IMR-90 (cell line): ENCODE results near the gene DAB2. TPM values are rescaled to one million over a fixed set of nuclear protein-coding genes. Genes with fewer than 3 reads are reported as not detected.
A peak's percentile ranks its signal among the peaks of the same experiment; 100 is the strongest.

Source experiments
- ATAC-seq: fragments of 200-7000 bp; cut with Tn5 transposase; 2 replicates; pipeline ENCODE4 v1.9.1; 2020; ENCODE audit warnings: low read depth, mild to moderate bottlenecking, moderate library complexity
- BruUV-seq: library from RNA; stranded (reverse); fragments of 400-500 nt; replicated peaks from 2 replicates; lab custom pipeline; 2021; lab: Mats Ljungman, UMichigan
- CTCF ChIA-PET: fragments of 300-600 bp; formaldehyde crosslinking; extraction: SDS; loops from one replicate; lab custom pipeline; 2021; ENCODE audit warnings: antibody characterized with exemption; lab: Yijun Ruan, JAX
- POLR2A ChIA-PET: fragments of 300-600 bp; sonication (Branson Sonifier 250); formaldehyde crosslinking; loops from one replicate; lab custom pipeline; 2022; ENCODE audit warnings: antibody characterized with exemption; ENCODE audit not compliant: unreplicated experiment; lab: Charles Lee
- DNase-seq: peaks from one replicate; pipeline ENCODE4 v3.0.0; 2013
- H2AFZ ChIP-seq: replicated peaks from 2 replicates; pipeline ENCODE3; 2013; ENCODE audit warnings: low read length, mild to moderate bottlenecking; ENCODE audit not compliant: poor library complexity
- H2AK5ac ChIP-seq: 2 replicates; pipeline ENCODE4 v1.6.1; 2013; ENCODE audit warnings: low read depth, low read length, inconsistent platforms
- H2AK9ac ChIP-seq: replicated peaks from 2 replicates; pipeline ENCODE3; 2013; ENCODE audit warnings: mild to moderate bottlenecking, low read depth, low read length, moderate library complexity; ENCODE audit not compliant: poor library complexity
- H2BK120ac ChIP-seq: 2 replicates; pipeline ENCODE4 v1.6.1; 2013; ENCODE audit warnings: low read depth, low read length, inconsistent platforms
- H2BK15ac ChIP-seq: 3 replicates; pipeline ENCODE4 v1.6.1; 2013; ENCODE audit warnings: low read depth, low read length, inconsistent platforms
- H2BK20ac ChIP-seq: 2 replicates; pipeline ENCODE4 v1.6.1; 2013; ENCODE audit warnings: low read depth, mild to moderate bottlenecking, inconsistent platforms, low read length, moderate library complexity
- H2BK5ac ChIP-seq: 2 replicates; pipeline ENCODE4 v1.6.1; 2013; ENCODE audit warnings: mild to moderate bottlenecking, low read depth, low read length, inconsistent platforms; ENCODE audit not compliant: poor library complexity, severe bottlenecking
- H3K14ac ChIP-seq: replicated peaks from 2 replicates; pipeline ENCODE4 v1.6.1; 2013; ENCODE audit warnings: low read depth, low read length, inconsistent platforms
- H3K18ac ChIP-seq: 2 replicates; pipeline ENCODE4 v1.6.1; 2013; ENCODE audit warnings: low read depth, low read length, control low read depth
- H3K23ac ChIP-seq: 2 replicates; pipeline ENCODE4 v1.6.1; 2013; ENCODE audit warnings: low read depth, low read length, inconsistent platforms
- H3K27ac ChIP-seq: 2 replicates; pipeline ENCODE4 v1.5.1; 2013; ENCODE audit warnings: mild to moderate bottlenecking, control low read depth, low read length; ENCODE audit not compliant: insufficient read depth
- H3K27me3 ChIP-seq: 2 replicates; pipeline ENCODE4 v1.6.1; 2013; ENCODE audit warnings: low read length; ENCODE audit not compliant: control insufficient read depth, insufficient read depth
- H3K36me3 ChIP-seq: 2 replicates; pipeline ENCODE4 v1.6.1; 2013; ENCODE audit warnings: low read length, mixed read lengths; ENCODE audit not compliant: control insufficient read depth, insufficient read depth
- H3K4ac ChIP-seq: 2 replicates; pipeline ENCODE4 v1.6.1; 2013; ENCODE audit warnings: low read depth, low read length, inconsistent platforms
- H3K4me1 ChIP-seq: 2 replicates; pipeline ENCODE4 v1.6.1; 2013; ENCODE audit warnings: low read length, mixed read lengths; ENCODE audit not compliant: control insufficient read depth, insufficient read depth
- H3K4me2 ChIP-seq: 2 replicates; pipeline ENCODE4 v1.6.1; 2013; ENCODE audit warnings: low read depth, mild to moderate bottlenecking, control low read depth, low read length, moderate library complexity
- H3K4me3 ChIP-seq: 2 replicates; pipeline ENCODE4 v1.5.1; 2013; ENCODE audit warnings: low read depth, mild to moderate bottlenecking, control low read depth, low read length, moderate library complexity; ENCODE audit not compliant: insufficient read depth
- H3K56ac ChIP-seq: 2 replicates; pipeline ENCODE4 v1.6.1; 2013; ENCODE audit warnings: low read length, inconsistent platforms; ENCODE audit not compliant: insufficient read depth; ENCODE audit errors: extremely low read depth
- H3K79me1 ChIP-seq, 2 experiments: 2 replicates each; pipeline ENCODE4 v1.6.1; 2013; ENCODE audit warnings: low read length in 2 of 2, inconsistent platforms in 1 of 2, low read depth in 1 of 2
- H3K9ac ChIP-seq: 2 replicates; pipeline ENCODE4 v1.6.1; 2013; ENCODE audit warnings: low read depth, low read length, control low read depth
- H3K9me1 ChIP-seq: 2 replicates; pipeline ENCODE4 v1.6.1; 2013; ENCODE audit warnings: low read length, inconsistent platforms; ENCODE audit not compliant: insufficient read depth
- H3K9me3 ChIP-seq: 2 replicates; pipeline ENCODE4 v1.6.1; 2013; ENCODE audit warnings: low read length; ENCODE audit not compliant: control insufficient read depth, insufficient read depth
- H4K20me1 ChIP-seq: 2 replicates; pipeline ENCODE4 v1.6.1; 2013; ENCODE audit warnings: low read length, inconsistent platforms; ENCODE audit not compliant: insufficient read depth
- H4K5ac ChIP-seq: 2 replicates; pipeline ENCODE4 v1.6.1; 2013; ENCODE audit warnings: mild to moderate bottlenecking, low read depth, low read length, control low read depth
- H4K8ac ChIP-seq, 2 experiments: 2 replicates each; pipeline ENCODE4 v1.6.1; 2013; ENCODE audit warnings: low read depth in 2 of 2, low read length in 2 of 2, control low read depth in 1 of 2, inconsistent platforms in 1 of 2
- H4K91ac ChIP-seq: 2 replicates; pipeline ENCODE4 v1.6.1; 2013; ENCODE audit warnings: low read depth, low read length, inconsistent platforms; ENCODE audit not compliant: insufficient read depth
- CEBPB ChIP-seq: IDR thresholded peaks from 2 replicates; pipeline ENCODE4 v1.6.1; 2012; ENCODE audit warnings: low read depth, low read length, improper control_type of control experiment
- NFE2L2 ChIP-seq: fragments of 150-350 bp; IDR thresholded peaks from 2 replicates; pipeline ENCODE4 v1.6.1; 2016; ENCODE audit warnings: low read depth, mild to moderate bottlenecking, low read length
- POLR2A ChIP-seq: IDR thresholded peaks from 2 replicates; pipeline ENCODE4 v1.6.1; 2012; ENCODE audit warnings: mild to moderate bottlenecking, low read depth, low read length
- RCOR1 ChIP-seq: IDR thresholded peaks from 2 replicates; pipeline ENCODE4 v1.6.1; 2012; ENCODE audit warnings: mild to moderate bottlenecking, low read length, improper control_type of control experiment; ENCODE audit not compliant: insufficient replicate concordance
- RFX5 ChIP-seq: IDR thresholded peaks from 2 replicates; pipeline ENCODE4 v1.8.0; 2012; ENCODE audit warnings: low read depth, mild to moderate bottlenecking, low read length, moderate library complexity
- WGBS, 2 experiments: methylation state at CpG; one replicate each; pipeline versions ENCODE4 v1.1.5 to v1.1.7; 2013; ENCODE audit warnings: missing lambda C conversion rate in 2 of 2; ENCODE audit not compliant: insufficient read length in 1 of 2; ENCODE audit errors: extremely low coverage in 2 of 2; 5-methylcytosine and 5-hydroxymethylcytosine counted together
- dilution Hi-C: fragments of 300-500 bp; cut with HindIII; formaldehyde crosslinking; loops from one replicate; pipeline ENCODE4 v1.14.3; 2018; ENCODE audit warnings: low sequenced_read_pairs; ENCODE audit not compliant: unreplicated experiment
- in situ Hi-C: fragments of 300-500 bp; cut with MboI; formaldehyde crosslinking; loops from 3 replicates; pipeline ENCODE4 v1.14.3; 2019; ENCODE audit warnings: low sequenced_read_pairs, inconsistent platforms, mixed read lengths
- intact Hi-C: fragments of 100-400 bp; cut with micrococcal nuclease; formaldehyde crosslinking; loops from 2 replicates; pipeline ENCODE4 v1.10.0; 2022
- polyA plus RNA-seq, 3 experiments: library from polyadenylated mRNA; depleted of rRNA; stranded (reverse); fragments of >200 nt; gene quantifications; 2 replicates each; pipeline ENCODE4 v1.2.3, GENCODE V29; 2012; ENCODE audit warnings: low replicate concordance in 1 of 3
- total RNA-seq: library from RNA; depleted of rRNA; stranded (reverse); fragments of >200 nt; gene quantifications from 2 replicates; pipeline ENCODE4 v1.2.3, GENCODE V29; 2012
- TF ChIP-seq, protein P1 (sequence below): fragments of 150-350 bp; IDR thresholded peaks from 2 replicates; pipeline ENCODE4 v1.6.1; 2017; ENCODE audit warnings: mild to moderate bottlenecking, antibody characterized with exemption, low read length, low read depth

The DAB2 gene
- total and polyA plus RNA-seq, 2 of the 4 experiments (the other 2 are of a cell fraction), result 50.0 to 101 TPM

DNA sequence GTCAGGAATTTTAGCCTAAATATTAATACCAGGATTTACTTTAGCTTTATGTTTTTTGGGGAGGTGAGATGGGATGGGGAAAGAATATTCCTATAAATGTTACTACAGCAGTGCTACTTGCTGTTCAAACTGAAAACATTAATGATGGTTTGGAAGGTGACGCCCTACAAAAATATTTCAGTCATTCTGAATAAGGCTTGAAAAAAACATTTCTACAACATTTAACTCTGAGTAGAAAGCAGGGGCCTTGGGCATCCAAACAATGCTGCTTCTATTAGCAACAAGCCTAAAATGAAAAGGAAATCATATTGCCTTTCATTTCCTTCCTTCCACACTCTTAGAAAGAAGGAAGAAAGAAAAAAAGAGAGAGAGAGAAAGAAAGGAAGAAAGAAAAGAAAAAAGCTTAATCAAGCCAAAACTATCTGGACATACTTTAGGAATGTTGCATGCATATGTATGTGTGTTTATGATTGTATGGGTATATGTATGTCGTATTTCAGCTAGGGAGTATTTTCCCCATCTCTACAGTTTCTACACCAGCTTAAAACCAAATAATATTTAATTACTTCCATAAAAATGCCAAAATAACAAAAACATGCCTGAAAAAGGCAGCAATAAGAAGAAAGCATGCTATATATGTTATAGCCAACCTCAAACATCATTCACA lies 16.3 kb upstream of the DAB2 start:
- Histone ChIP-seq H3K4me2 (no peak overlapping the region; the same call in 1 of the 2 replicates), H2AFZ (no peak overlapping the region), H3K4ac (no peak overlapping the region), H2AK9ac (no peak overlapping the region), H3K56ac (no peak overlapping the region), H2BK120ac (no peak overlapping the region), H3K79me1 (no peaks in the 10 kb centered on the region), H2BK20ac (no peak overlapping the region), H3K4me3 (no peak overlapping the region), H4K5ac (no peak overlapping the region), H4K91ac (no peak overlapping the region), H4K8ac (no peak overlapping the region; a peak in 1 of 4 replicates), H3K14ac (no peak overlapping the region), H4K20me1 (no peaks in the 10 kb centered on the region), H3K27ac (no peak overlapping the region; the same call in 1 of the 2 replicates), H3K9me3 (no peaks in the 10 kb centered on the region), H2BK5ac (peak overlapping the region; percentile 52), H3K4me1 (no peaks in the 10 kb centered on the region), H3K23ac (no peak overlapping the region), H3K9me1 (peaks cover 2% of the 10 kb centered on the region; the same call in 1 of the 2 replicates), H2BK15ac (no peak overlapping the region), H3K9ac (no peak overlapping the region), H3K36me3 (no peaks in the 10 kb centered on the region), H3K18ac (no peak overlapping the region), H3K27me3 (no peaks in the 10 kb centered on the region), H2AK5ac (no peak overlapping the region)
- no TSS peak for BruUV-seq
- DNase-seq (no peak), ATAC-seq (peak; percentile 75)
- ChIA-PET POLR2A (interaction anchor here (0.6 to 1.2 kb wide), 3 partner anchors 12 to 91 kb away, joined by 3 to 4 read pairs (median 3); partner anchors contain the start of gene DAB2), CTCF (interaction anchor here (1.5 kb wide), 1 partner anchor 12 kb away, joined by 3 read pairs; no protein-coding TSS in a partner anchor)
- dilution Hi-C loops, result no loop called here
- intact Hi-C loops, result no loop called here
- in situ Hi-C loops, result no loop called here
- WGBS, 2 experiments, result no CpG with 5 or more reads among the region's 2 CpGs
- TF ChIP-seq RFX5, result no peak
- TF ChIP-seq CEBPB, result no peak
- no peak for TF ChIP-seq NFE2L2
- TF ChIP-seq, protein P1, sequence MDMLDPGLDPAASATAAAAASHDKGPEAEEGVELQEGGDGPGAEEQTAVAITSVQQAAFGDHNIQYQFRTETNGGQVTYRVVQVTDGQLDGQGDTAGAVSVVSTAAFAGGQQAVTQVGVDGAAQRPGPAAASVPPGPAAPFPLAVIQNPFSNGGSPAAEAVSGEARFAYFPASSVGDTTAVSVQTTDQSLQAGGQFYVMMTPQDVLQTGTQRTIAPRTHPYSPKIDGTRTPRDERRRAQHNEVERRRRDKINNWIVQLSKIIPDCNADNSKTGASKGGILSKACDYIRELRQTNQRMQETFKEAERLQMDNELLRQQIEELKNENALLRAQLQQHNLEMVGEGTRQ, result no peak
- no peak for TF ChIP-seq RCOR1
- no peak for TF ChIP-seq POLR2A
